Endometrial microvascular endothelial cells (primary cell): ENCODE results near the gene EPHX1. TPM values are rescaled to one million over a fixed set of nuclear protein-coding genes. Genes with fewer than 3 reads are reported as not detected.
"Not testable (repeated sequence)": the region's sequence is repeated elsewhere in the genome, so short reads cannot be mapped to it uniquely, and the experiment has no call there.

Experiments
- in situ Hi-C: cut with HindIII; loops from 2 replicates; pipeline ENCODE4 v1.10.0; 2017; ENCODE audit warnings: low sequenced_read_pairs, low pct_unique_long_range_greater_than_20kb; ENCODE audit errors: inconsistent ontology term
- total RNA-seq: library from RNA; depleted of rRNA; stranded (reverse); fragments of >200 nt; gene quantifications from one replicate; pipeline ENCODE4 v1.2.3, GENCODE V29; 2015; ENCODE audit errors: inconsistent ontology term

EPHX1 gene
- total RNA-seq, 1 donor from 2014 or later, result 85.3 TPM

DNA sequence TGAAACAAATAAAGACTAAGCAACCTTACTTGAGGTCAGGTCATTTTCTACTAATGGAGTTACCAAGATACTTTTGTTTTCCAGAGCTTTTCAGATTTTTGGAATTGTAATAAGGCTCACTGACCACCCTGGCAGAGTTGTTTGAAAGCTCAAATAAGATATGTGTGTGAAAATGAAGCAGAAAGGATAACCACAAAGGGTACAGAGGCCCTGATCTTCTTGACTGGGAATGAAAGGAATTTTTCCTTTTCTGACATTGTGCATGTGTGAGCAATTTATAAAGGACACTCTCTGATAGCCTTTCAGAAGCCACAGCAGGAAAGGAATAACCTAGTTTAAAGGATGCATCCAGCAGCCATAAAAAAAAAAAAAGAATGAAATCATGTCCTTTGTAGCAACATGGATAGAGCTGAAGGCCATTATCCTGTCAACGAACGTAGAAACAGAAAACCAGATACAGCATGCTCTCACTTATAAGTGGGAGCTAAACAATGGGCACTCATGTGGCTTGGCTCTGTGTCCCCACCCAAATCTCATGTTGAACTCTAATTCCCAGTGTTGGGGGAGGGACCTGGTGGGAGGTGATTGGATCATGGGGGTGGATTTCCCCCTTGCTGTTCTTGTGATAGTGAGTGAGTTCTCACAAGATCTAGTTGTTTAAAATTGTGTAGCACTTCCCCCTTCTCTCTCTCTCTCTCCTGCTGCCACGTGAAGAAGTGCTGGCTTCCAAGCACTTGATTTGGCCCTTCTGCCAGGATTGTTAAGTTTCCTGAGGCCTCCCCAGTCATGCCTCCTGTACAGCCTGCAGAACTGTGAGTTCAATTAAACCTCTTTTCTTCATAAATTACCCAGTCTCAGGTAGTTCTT, 35.4 kb upstream of the EPHX1 start:
- in situ Hi-C loops, result loop anchor here (10.0 kb wide), 1 partner anchor 220 kb away; no protein-coding TSS in a partner anchor

DNA sequence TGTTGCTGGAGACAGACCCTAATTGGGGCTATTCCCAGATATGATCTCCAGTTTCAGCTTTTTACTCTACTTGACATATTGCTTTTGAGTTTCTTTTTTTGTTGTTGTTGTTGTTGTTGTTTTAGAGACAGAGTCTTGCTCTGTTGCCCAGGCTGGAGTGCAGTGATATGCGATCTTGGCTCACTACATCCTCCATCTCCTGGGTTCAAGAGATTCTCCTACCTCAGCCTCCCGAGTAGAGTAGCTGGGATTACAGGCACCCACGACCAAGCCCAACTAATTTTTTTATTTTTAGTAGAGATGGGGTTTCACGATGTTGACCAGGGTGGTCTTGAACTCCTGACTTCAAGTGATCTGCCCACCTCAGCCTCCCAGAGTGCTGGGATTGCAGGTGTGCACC, 33.6 kb upstream of the EPHX1 start:
- in situ Hi-C loops, result loop anchor here (10.0 kb wide), 1 partner anchor 221 kb away; no protein-coding TSS in a partner anchor

GRCh38 chr1:225777058-225777582, 32.8 kb upstream of the EPHX1 start:
- in situ Hi-C loops, result loop anchor here (10.0 kb wide), 1 partner anchor 222 kb away; no protein-coding TSS in a partner anchor

DNA sequence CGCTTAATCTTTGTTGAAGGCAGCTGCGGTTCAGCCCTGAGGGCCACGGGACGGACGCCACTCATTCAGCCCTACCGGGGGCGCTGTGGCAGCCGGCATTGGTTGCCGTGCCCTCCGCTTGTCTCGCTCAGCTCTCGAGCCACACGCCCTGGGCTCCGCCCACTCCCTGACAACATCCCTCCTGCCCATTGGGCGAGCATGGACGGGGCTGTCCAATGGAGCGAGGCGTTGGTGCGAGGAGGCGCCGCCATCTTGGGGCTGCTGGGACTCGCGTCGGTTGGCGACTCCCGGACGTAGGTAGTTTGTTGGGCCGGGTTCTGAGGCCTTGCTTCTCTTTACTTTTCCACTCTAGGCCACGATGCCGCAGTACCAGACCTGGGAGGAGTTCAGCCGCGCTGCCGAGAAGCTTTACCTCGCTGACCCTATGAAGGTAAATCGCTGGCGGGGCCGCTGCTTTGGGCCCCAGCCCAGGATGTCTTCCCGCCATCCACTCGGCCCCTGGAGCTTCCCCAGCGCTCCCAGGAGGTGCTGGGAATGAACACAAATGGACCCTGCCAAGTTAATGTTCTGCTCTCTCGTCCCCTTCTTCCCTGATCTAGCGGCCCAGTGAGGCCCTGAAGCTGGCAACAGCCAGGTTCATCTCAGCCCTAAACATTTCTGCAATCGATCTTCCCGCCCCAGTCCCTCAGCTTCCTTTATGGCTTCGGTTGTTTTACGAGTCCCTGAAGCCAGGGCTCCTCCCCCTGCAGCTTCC, 32.2 kb upstream of the EPHX1 start, which contains the start of gene SRP9:
Gene SRP9 (plus strand): TSS at position 244 of the 754 bp plus-strand sequence. CDS start 115 bp downstream, at position 359.
- in situ Hi-C loops, result loop anchor here (10.0 kb wide), 1 partner anchor 223 kb away; no protein-coding TSS in a partner anchor

DNA sequence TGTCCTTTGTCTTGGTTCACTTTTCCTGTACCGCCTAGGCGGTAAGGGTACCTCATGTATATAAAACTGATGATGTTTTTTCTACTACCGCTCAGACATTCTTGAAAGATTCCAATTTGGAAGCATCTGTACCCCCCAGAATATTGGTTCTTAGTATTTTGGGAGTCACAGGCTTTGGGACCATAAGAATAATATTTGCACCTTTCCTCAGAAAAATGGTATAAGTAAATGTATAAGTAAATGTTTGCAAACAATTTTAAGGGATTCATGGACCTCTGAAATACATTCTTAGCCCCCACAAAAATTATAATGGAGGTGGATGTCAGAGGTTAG, 31.6 kb upstream of the EPHX1 start:
- in situ Hi-C loops, result loop anchor here (10.0 kb wide), 1 partner anchor 224 kb away; no protein-coding TSS in a partner anchor

DNA sequence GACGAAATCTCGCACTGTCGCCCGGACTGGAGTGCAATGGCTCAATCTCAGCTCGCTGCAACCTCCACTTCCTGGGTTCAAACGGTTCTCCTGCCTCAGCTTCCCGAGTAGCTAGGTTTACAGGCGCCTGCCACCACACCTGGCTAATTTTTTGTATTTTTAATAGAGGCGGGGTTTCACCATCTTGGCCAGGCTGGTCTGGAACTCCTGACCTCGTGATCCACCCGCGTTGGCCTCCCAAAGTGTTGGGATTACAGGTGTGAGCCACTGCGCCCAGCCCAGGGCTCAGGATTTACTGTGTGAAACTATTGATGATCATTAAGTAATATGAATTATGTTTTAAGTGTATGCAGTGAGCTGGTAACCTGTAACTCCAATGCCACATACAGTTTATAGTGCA, 30.8 kb upstream of the EPHX1 start:
- in situ Hi-C loops, result loop anchor here (10.0 kb wide), 1 partner anchor 224 kb away; no protein-coding TSS in a partner anchor

- in situ Hi-C loops, result no loop called here
Measured at GRCh38 chr1:225780134-225780533, 29.8 kb upstream of the EPHX1 start.

DNA sequence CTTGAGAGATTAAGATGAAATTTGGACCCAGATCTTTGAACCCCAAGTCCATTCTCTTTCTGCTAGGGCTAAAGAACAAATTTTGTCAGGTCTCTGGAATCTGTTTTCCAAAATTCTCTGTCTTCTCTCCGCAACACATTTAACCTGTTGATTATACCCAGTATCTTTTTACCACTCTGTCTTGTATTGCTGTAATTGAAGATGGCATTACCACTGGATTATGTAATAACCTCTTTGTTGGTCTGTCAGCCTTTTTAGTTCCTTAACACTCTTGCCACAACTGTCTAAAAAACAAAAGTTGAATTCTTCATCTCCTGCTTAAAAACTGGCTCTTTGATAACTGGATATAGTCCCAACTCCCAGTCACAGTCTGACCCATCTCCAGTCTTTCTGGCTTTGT, 29.3 kb upstream of the EPHX1 start:
- in situ Hi-C loops, result no loop called here

DNA sequence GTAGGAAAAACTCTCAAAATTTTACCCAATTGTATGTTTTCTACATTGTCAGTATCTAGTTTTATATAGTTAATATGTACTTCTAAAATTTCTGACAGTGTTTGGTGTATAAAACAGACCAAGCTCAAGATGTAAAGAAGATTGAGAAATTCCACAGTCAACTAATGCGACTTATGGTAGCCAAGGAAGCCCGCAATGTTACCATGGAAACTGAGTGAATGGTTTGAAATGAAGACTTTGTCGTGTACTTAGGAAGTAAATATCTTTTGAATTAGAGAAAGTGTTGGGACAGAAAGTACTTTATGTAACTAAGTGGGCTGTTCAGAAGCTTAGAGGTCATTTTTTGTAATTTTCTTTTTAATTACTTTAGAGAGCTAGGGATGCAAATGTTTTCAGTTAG, 20.8 kb upstream of the EPHX1 start:
- in situ Hi-C loops, result not testable (repeated sequence)

DNA sequence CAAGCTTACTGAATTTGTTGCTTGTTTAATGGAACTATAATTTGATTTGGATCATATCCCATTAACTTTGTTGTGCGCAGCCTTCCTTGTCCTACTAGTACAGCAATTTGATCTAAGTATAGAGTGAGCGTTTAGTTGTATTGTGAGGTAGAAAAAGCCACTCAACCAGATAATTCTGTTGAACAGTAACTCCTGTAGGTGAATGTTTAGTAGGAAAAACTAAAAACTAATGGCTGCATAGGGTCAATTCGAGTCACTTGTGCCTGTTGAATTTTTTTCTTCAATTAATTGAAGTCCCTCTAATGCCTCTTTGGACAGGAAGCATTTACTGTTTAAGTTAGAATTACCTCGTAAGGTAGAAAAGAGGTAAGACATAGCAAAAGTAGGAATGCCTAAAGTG, 15.0 kb upstream of the EPHX1 start:
- in situ Hi-C loops, result no loop called here

DNA sequence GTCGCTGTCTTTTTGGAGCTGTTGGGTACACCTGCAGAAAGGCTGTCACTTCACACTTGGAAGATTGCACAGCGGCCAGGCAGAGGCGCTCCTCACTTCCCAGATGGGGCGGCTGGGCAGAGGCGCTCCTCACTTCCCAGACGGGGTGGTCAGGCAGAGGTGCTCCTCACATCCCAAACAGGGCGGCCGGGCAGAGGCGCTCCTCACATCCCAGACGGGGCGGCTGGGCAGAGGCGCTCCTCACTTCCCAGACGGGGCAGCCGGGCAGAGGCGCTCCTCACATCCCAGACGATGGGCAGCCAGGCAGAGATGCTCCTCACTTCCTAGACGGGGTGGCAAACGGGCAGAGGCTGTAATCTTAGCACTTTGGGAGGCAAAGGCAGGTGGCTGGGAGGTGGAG, 13.8 kb upstream of the EPHX1 start:
- in situ Hi-C loops, result not testable (repeated sequence)

- in situ Hi-C loops, result not testable (repeated sequence)
Measured at GRCh38 chr1:225801146-225801545, 8.8 kb upstream of the EPHX1 start.

DNA sequence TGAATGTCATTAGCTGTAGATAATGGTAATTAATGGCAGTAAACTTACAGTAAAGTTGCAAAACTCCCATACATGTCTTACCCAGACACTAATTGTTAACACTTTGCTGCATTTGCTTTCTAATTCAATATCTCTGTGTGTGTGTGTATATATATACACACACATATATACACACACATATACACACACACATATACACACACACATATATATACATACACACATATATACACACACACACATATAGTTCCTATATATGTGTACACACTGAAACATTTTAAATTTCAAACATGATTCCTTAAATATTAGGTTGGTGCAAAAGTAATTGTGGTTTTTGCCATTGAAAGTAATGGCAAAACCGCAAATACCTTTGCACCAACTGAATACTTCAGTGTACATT, 3.7 kb upstream of the EPHX1 start:
- in situ Hi-C loops, result no loop called here

DNA sequence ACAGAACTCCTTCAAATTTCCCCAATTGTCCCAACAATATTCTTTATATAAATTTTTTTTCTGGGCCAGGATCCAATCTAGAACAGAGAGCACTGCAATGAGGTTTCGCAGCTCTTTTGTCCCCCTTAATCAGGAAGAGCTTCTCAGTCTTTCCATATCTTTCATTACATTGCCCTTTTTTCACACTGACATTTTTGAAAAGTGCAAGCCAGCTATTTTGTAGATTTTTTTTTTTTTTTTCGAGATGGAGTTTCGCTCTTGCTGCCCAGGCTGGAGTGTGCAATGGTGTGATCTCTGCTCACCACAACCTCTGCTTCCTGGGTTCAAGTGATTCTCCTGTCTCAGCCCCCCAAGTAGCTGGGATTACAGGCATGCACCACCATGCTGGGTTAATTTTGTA, 3.2 kb upstream of the EPHX1 start:
- in situ Hi-C loops, result not testable (repeated sequence)

- in situ Hi-C loops, result no loop called here
Measured at GRCh38 chr1:225808136-225808535, 1.8 kb upstream of the EPHX1 start.

- in situ Hi-C loops, result not testable (repeated sequence)
Measured at GRCh38 chr1:225810579-225811538, 935 bp downstream of the EPHX1 start.

DNA sequence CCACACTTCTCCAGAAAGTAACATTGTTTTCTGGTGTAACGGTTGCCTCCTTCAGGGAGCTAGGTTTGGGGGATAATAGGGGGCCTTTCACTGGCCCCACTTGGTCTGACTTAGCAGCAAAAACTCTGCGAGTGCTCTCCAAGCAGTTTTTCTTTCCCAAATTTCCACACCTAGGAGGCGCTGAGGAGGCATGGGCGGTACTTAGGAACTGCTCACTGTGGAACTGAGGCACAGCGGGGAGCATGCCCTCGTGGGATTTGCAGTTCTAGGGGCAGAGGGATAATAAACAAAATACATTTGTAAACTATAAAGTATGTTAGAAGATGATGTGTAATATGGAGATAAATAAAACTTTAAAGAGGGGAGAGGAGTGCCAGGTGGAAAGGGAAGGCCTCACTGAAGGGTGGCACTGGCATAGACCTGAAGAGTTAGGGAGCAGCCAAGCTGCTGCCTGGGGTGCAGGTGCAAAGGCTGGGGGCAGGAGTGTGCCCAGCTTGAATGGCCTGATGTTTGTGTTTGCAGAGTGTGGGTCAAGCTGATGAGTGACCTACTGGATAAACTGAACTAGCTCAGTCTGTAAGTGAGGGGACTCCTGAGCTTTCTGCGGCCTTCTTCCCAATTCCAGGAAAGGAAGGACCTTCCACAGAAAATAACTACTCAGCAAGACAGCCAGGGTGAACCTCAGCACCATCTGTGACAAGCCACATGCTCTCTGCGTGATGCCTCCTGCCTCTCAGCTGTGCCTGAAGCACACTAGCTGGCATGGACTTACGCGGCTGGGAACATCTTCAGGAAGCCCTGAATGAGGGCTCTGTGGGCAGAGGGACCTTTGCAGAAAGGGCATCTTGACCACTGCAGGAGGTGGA, 1.9 kb downstream of the EPHX1 start:
- in situ Hi-C loops, result no loop called here
